ENCODE measurements around the gene PDSS1. TPM values are rescaled to one million over a fixed set of nuclear protein-coding genes. Genes with fewer than 3 reads are reported as not detected.

Gene PDSS1
- total RNA-seq, 1 donor from 2014 or later: 14.1 TPM

DNA sequence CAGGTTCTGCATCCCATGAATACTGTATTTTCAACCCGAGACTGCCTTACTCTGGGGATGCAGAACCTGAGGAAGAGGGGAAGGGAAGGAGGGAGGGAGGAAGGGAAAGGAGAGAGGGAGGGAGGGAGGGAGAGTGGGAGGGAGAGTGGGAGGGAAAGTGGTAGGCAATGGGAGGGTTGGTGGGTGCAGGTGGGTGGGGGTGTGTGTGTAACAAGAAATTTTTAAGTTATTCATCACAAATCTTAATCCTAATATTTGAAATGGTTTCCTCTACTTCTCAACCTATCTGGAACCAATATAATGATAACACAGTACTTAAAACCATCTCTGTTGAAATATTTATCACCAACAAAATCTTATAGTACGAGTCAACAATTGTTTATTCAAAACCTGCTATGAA lies 68.0 kb downstream of the PDSS1 start:
- DNase-seq (ENCODE audit: extremely low spot score, unreplicated experiment): no peak
- Mint-ChIP-seq H3K4me1 (ENCODE audit: unreplicated experiment) (no peaks in the 10 kb centered on the region), H3K27ac (no peak overlapping the region), H3K36me3 (no peaks in the 10 kb centered on the region), H3K9me3 (no peaks in the 10 kb centered on the region), H3K27me3 (no peaks in the 10 kb centered on the region), H3K4me3 (no peak overlapping the region)
- no peak for TF ChIP-seq CTCF (conservative IDR thresholded peaks at IDR 0.05)

- no peak overlapping the region for H3K27ac Mint-ChIP-seq
- no peak overlapping the region for H3K4me3 Mint-ChIP-seq
- TF ChIP-seq CTCF (conservative IDR thresholded peaks at IDR 0.05): no peak
- no peak for DNase-seq (ENCODE audit: extremely low spot score, unreplicated experiment)
- H3K36me3 Mint-ChIP-seq: no peaks in the 10 kb centered on the region
- no peaks in the 10 kb centered on the region for H3K27me3 Mint-ChIP-seq
- H3K9me3 Mint-ChIP-seq: no peaks in the 10 kb centered on the region
- H3K4me1 Mint-ChIP-seq (ENCODE audit: unreplicated experiment): no peaks in the 10 kb centered on the region
These were observed 72.6 kb downstream of the PDSS1 start for GRCh38 chr10:26770069-26770468.

DNA sequence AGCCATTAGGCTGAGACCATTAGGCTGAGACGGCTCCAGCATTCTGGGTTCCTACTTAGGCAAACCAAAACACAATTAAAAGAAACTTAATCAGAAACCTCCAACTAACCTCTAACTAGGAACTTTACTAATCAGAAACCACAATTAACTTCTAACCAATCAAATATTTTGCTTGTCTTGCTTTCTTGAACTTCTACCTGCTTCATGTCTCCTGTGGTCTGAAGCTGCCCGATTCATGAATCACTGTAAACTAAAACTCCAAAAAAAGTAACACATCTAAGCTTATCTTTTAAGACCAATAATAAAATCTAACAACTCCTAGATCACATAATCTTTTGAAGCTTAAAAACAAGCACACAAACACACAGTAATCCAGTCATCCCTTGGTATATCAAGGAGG lies 76.1 kb downstream of the PDSS1 start:
- Mint-ChIP-seq H3K27ac (no peak overlapping the region), H3K4me3 (no peak overlapping the region), H3K9me3 (no peaks in the 10 kb centered on the region), H3K4me1 (ENCODE audit: unreplicated experiment) (no peaks in the 10 kb centered on the region), H3K36me3 (no peaks in the 10 kb centered on the region), H3K27me3 (no peaks in the 10 kb centered on the region)
- no peak for DNase-seq (ENCODE audit: extremely low spot score, unreplicated experiment)
- no peak for TF ChIP-seq CTCF (conservative IDR thresholded peaks at IDR 0.05)

DNA sequence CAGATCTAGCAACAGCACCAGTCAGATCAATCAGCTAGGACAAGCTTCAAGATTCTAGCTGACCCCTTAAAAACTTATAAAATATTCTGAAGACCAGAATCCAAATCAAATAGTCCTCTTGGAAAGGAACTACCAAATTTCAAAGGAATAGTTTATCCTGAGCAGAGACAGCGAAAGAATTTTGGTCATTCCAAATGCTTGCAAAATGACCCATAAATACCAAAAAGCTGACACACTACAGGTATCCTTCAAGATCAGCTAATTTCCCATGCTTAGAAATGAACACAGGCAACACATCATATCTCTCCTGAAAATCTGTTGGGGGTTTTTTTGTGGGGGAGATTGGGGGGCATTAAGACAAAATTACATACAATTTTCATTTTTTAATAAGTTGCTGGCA lies 78.8 kb downstream of the PDSS1 start:
- no peak for TF ChIP-seq CTCF (conservative IDR thresholded peaks at IDR 0.05)
- H3K4me1 Mint-ChIP-seq (ENCODE audit: unreplicated experiment): peaks cover under 1% of the 10 kb centered on the region
- H3K27ac Mint-ChIP-seq: no peak overlapping the region
- no peak for DNase-seq (ENCODE audit: extremely low spot score, unreplicated experiment)
- no peak overlapping the region for H3K4me3 Mint-ChIP-seq
- H3K9me3 Mint-ChIP-seq: no peaks in the 10 kb centered on the region
- no peaks in the 10 kb centered on the region for H3K36me3 Mint-ChIP-seq
- H3K27me3 Mint-ChIP-seq: no peaks in the 10 kb centered on the region

DNA sequence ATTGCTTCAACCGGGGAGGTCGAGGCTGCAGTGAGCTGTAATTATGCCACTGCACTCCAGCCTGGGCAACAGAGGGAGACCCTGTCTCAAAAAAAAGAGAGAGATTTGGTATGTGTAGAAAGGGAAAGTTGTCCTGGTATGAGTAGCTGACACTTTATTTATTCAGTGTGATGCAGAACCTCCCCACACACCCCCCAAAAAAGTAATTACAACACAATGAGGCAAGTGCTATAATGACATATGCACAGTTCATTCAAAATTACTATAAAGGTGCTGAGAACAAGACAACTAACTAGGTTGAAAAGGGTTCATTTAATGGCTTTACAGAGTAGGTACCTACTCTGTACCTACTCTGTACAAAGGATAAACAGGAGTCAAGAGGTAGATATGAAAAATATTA lies 80.2 kb downstream of the PDSS1 start:
- H3K4me3 Mint-ChIP-seq: no peak overlapping the region
- H3K9me3 Mint-ChIP-seq: no peaks in the 10 kb centered on the region
- H3K36me3 Mint-ChIP-seq: no peaks in the 10 kb centered on the region
- peaks cover 4% of the 10 kb centered on the region for H3K4me1 Mint-ChIP-seq (ENCODE audit: unreplicated experiment)
- no peaks in the 10 kb centered on the region for H3K27me3 Mint-ChIP-seq
- no peak for DNase-seq (ENCODE audit: extremely low spot score, unreplicated experiment)
- no peak overlapping the region for H3K27ac Mint-ChIP-seq
- TF ChIP-seq CTCF (conservative IDR thresholded peaks at IDR 0.05): no peak
